ENCODE measurements around the gene VPS4A. TPM values are rescaled to one million over a fixed set of nuclear protein-coding genes. Genes with fewer than 3 reads are reported as not detected.

The VPS4A gene
- polyA plus RNA-seq, 1 experiment, result 12.8 TPM

DNA sequence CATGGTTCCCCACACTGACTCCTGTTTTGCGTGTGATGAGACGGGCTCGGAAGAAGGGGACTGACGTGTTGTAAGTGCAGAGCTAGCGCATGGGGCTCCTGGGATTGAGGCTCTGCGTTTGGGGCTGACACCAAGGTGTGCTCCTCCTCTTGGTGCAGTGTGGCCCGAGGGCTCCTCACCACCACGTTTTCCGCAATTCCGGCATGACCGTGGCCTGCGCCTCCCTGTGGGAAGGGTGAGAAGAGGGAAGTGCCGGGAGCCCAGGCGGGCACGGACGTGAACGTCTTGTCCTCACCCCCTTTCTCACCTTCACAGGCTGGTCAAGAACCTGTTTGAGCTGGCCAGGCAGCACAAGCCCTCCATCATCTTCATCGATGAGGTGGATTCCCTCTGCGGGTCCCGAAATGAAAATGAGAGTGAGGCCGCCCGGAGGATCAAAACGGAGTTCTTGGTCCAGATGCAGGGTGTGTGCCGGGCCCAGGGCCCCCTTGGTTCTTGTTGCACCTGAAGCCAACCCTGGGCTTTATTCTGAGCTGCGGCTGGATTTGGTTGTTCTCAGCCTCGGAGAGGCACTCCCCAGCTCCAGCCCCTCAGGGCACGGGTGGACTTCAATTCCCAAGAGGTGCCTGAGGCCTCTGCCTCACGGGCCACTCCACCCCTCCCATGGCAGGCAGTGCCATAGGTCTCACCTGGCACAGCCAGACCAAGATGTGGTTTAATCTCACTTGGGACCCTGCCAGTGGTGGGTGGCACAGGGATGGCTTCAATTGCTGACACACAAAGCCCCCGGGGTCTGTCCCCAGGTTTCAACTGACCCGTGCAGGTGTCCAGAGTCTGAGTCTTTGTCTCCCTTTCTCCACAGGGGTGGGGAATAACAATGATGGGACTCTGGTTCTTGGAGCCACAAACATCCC, 8.9 kb downstream of the VPS4A start:
- TF ChIP-seq, protein P1, sequence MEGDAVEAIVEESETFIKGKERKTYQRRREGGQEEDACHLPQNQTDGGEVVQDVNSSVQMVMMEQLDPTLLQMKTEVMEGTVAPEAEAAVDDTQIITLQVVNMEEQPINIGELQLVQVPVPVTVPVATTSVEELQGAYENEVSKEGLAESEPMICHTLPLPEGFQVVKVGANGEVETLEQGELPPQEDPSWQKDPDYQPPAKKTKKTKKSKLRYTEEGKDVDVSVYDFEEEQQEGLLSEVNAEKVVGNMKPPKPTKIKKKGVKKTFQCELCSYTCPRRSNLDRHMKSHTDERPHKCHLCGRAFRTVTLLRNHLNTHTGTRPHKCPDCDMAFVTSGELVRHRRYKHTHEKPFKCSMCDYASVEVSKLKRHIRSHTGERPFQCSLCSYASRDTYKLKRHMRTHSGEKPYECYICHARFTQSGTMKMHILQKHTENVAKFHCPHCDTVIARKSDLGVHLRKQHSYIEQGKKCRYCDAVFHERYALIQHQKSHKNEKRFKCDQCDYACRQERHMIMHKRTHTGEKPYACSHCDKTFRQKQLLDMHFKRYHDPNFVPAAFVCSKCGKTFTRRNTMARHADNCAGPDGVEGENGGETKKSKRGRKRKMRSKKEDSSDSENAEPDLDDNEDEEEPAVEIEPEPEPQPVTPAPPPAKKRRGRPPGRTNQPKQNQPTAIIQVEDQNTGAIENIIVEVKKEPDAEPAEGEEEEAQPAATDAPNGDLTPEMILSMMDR (IDR thresholded peaks at IDR 0.05; ENCODE audit: low read depth, low read length), result no peak
- Histone ChIP-seq H3K27me3 (ENCODE audit: control insufficient read depth, insufficient read depth, low read length) (no peaks in the 10 kb centered on the region), H3K4me3 (ENCODE audit: low read depth, low read length) (no peak overlapping the region), H3K27ac (ENCODE audit: low read depth, low read length) (no peak overlapping the region), H3K9me3 (ENCODE audit: control insufficient read depth, insufficient read depth, low read length) (no peaks in the 10 kb centered on the region; the same call in 1 of the 2 replicates)
- DNase-seq (ENCODE audit: low read depth, low spot score), result no peak
- ChIA-PET POLR2A (no interaction called here), CTCF (no interaction called here)

GRCh38 chr16:69320740-69321073, 9.6 kb downstream of the VPS4A start:
- no peaks in the 10 kb centered on the region; the same call in 1 of the 2 replicates for H3K9me3 ChIP-seq (ENCODE audit: control insufficient read depth, insufficient read depth, low read length)
- TF ChIP-seq, protein P1 (IDR thresholded peaks at IDR 0.05; ENCODE audit: low read depth, low read length), result no peak
- no peaks in the 10 kb centered on the region for H3K27me3 ChIP-seq (ENCODE audit: control insufficient read depth, insufficient read depth, low read length)
- DNase-seq (ENCODE audit: low read depth, low spot score), result no peak
- CTCF ChIA-PET, result no interaction called here
- H3K4me3 ChIP-seq (ENCODE audit: low read depth, low read length), result no peak overlapping the region
- POLR2A ChIA-PET, result no interaction called here
- no peak overlapping the region for H3K27ac ChIP-seq (ENCODE audit: low read depth, low read length)

DNA sequence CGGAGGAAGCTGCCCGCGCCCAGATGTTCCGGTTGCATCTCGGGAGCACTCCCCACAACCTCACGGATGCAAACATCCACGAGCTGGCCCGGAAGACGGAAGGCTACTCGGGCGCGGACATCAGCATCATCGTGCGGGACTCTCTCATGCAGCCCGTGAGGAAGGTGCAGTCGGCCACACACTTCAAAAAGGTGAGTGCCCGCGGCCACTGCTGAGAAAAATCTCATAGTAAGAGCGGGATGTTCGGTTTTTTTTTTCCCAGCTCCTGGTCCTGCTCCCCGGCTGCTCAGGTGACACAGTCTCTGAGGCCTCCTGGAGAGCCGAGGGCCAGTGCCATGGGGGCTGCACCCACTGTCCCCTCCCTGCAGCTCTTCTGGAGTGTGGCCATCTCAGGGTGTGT, 9.9 kb downstream of the VPS4A start:
- ChIA-PET CTCF (no interaction called here), POLR2A (no interaction called here)
- H3K4me3 ChIP-seq (ENCODE audit: low read depth, low read length), result no peak overlapping the region
- DNase-seq (ENCODE audit: low read depth, low spot score), result no peak
- H3K27me3 ChIP-seq (ENCODE audit: control insufficient read depth, insufficient read depth, low read length), result no peaks in the 10 kb centered on the region
- H3K9me3 ChIP-seq (ENCODE audit: control insufficient read depth, insufficient read depth, low read length), result no peaks in the 10 kb centered on the region; the same call in 1 of the 2 replicates
- TF ChIP-seq, protein P1 (IDR thresholded peaks at IDR 0.05; ENCODE audit: low read depth, low read length), result no peak
- no peak overlapping the region for H3K27ac ChIP-seq (ENCODE audit: low read depth, low read length)

DNA sequence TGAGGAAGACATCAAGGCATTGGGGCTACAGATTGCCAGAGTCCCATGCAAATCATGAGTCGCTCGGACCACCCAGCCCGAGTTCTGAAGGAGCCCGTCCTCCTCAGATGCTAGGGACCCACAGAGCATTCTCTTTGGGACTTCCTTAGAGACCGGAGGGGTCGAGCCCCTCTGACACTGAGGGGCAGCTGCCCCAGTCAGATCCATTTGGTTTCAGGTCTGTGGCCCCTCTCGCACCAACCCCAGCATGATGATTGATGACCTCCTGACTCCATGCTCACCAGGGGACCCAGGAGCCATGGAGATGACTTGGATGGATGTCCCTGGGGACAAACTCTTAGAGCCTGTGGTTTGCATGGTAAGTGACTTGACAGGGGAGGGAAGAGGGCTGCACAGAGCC, 11.2 kb downstream of the VPS4A start:
- H3K27ac ChIP-seq (ENCODE audit: low read depth, low read length), result no peak overlapping the region
- no peak overlapping the region for H3K4me3 ChIP-seq (ENCODE audit: low read depth, low read length)
- POLR2A ChIA-PET, result no interaction called here
- no peaks in the 10 kb centered on the region; the same call in 1 of the 2 replicates for H3K9me3 ChIP-seq (ENCODE audit: control insufficient read depth, insufficient read depth, low read length)
- TF ChIP-seq, protein P1 (IDR thresholded peaks at IDR 0.05; ENCODE audit: low read depth, low read length), result no peak
- no peaks in the 10 kb centered on the region for H3K27me3 ChIP-seq (ENCODE audit: control insufficient read depth, insufficient read depth, low read length)
- DNase-seq (ENCODE audit: low read depth, low spot score), result no peak
- CTCF ChIA-PET, result no interaction called here

DNA sequence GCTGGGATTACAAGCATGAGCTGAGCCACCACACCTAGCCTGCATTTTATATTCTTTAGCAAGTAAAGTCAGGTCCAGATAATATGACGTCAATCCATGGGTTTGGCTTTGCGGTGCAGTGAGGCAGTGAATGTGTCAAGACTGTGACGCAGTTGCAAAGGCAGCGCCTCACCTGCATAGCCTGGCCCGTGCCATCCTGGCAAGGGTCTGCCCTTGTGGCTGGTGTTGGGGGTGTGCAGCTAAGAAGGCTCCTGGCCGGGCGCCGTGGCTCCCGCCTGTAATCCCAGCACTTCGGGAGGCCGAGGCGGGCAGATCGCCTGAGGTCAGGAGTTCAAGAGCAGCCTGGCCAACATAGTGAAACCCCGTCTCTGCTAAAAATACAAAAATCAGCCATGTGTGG, 12.3 kb downstream of the VPS4A start:
- no peak overlapping the region for H3K4me3 ChIP-seq (ENCODE audit: low read depth, low read length)
- POLR2A ChIA-PET, result no interaction called here
- no peaks in the 10 kb centered on the region; the same call in 1 of the 2 replicates for H3K9me3 ChIP-seq (ENCODE audit: control insufficient read depth, insufficient read depth, low read length)
- CTCF ChIA-PET, result interaction anchor here (0.9 kb wide), 1 partner anchor 13 kb away, joined by 3 read pairs; no protein-coding TSS in a partner anchor
- TF ChIP-seq, protein P1 (IDR thresholded peaks at IDR 0.05; ENCODE audit: low read depth, low read length), result no peak
- no peaks in the 10 kb centered on the region for H3K27me3 ChIP-seq (ENCODE audit: control insufficient read depth, insufficient read depth, low read length)
- no peak for DNase-seq (ENCODE audit: low read depth, low spot score)
- no peak overlapping the region for H3K27ac ChIP-seq (ENCODE audit: low read depth, low read length)

All from AG04450 (cell line).